ENCODE measurements around the gene SMAD2.
A peak's percentile ranks its signal among the peaks of the same experiment; 100 is the strongest.
"Not testable (repeated sequence)": the region's sequence is repeated elsewhere in the genome, so short reads cannot be mapped to it uniquely, and the experiment has no call there.

Gene SMAD2

GRCh38 chr18:47930199-47930930 lies at the start of gene SMAD2:
Gene SMAD2 (minus strand): TSS chr18:47930659. CDS start chr18:47896756, 33,903 bp downstream.
- H3K27ac Mint-ChIP-seq, result peak within 1 kb of the TSS; percentile 95
- H3K36me3 Mint-ChIP-seq, result peaks cover 3% of the 10 kb centered on the region
- H3K4me3 Mint-ChIP-seq, result peak within 1 kb of the TSS; percentile 96
- no peaks in the 10 kb centered on the region for H3K27me3 Mint-ChIP-seq
- no peaks in the 10 kb centered on the region for H3K9me3 Mint-ChIP-seq (ENCODE audit: low read depth)
- peaks cover 48% of the 10 kb centered on the region for H3K4me1 Mint-ChIP-seq (ENCODE audit: low read depth)

- Mint-ChIP-seq H3K4me3 (no peak overlapping the region), H3K27ac (no peak overlapping the region), H3K36me3 (no peaks in the 10 kb centered on the region), H3K4me1 (ENCODE audit: low read depth) (no peaks in the 10 kb centered on the region), H3K9me3 (ENCODE audit: low read depth) (no peaks in the 10 kb centered on the region), H3K27me3 (no peaks in the 10 kb centered on the region)
These were observed 49.2 kb upstream of the SMAD2 start for GRCh38 chr18:47979611-47980200.

GRCh38 chr18:47978603-47979002 lies 48.1 kb upstream of the SMAD2 start:
- no peak overlapping the region for H3K27ac Mint-ChIP-seq
- no peaks in the 10 kb centered on the region for H3K9me3 Mint-ChIP-seq (ENCODE audit: low read depth)
- H3K36me3 Mint-ChIP-seq, result no peaks in the 10 kb centered on the region
- H3K4me3 Mint-ChIP-seq, result no peak overlapping the region
- H3K4me1 Mint-ChIP-seq (ENCODE audit: low read depth), result no peaks in the 10 kb centered on the region
- no peaks in the 10 kb centered on the region for H3K27me3 Mint-ChIP-seq

- Mint-ChIP-seq H3K36me3 (no peaks in the 10 kb centered on the region), H3K9me3 (ENCODE audit: low read depth) (no peaks in the 10 kb centered on the region), H3K27me3 (peaks cover under 1% of the 10 kb centered on the region), H3K4me1 (ENCODE audit: low read depth) (no peaks in the 10 kb centered on the region), H3K27ac (no peak overlapping the region), H3K4me3 (no peak overlapping the region)
These were observed 47.7 kb upstream of the SMAD2 start for GRCh38 chr18:47978141-47978540.

GRCh38 chr18:47975701-47976100 lies 45.2 kb upstream of the SMAD2 start:
- Mint-ChIP-seq H3K4me1 (ENCODE audit: low read depth) (no peaks in the 10 kb centered on the region), H3K4me3 (no peak overlapping the region), H3K36me3 (peaks cover 2% of the 10 kb centered on the region), H3K27me3 (peaks cover 3% of the 10 kb centered on the region), H3K27ac (no peak overlapping the region), H3K9me3 (ENCODE audit: low read depth) (no peaks in the 10 kb centered on the region)

GRCh38 chr18:47975105-47975504 lies 44.6 kb upstream of the SMAD2 start:
- Mint-ChIP-seq H3K4me3 (no peak overlapping the region), H3K36me3 (peaks cover 2% of the 10 kb centered on the region), H3K9me3 (ENCODE audit: low read depth) (no peaks in the 10 kb centered on the region), H3K27me3 (peaks cover 3% of the 10 kb centered on the region), H3K4me1 (ENCODE audit: low read depth) (no peaks in the 10 kb centered on the region), H3K27ac (no peak overlapping the region)

GRCh38 chr18:47970664-47971531 lies 40.4 kb upstream of the SMAD2 start:
- peaks cover 5% of the 10 kb centered on the region for H3K36me3 Mint-ChIP-seq
- H3K27me3 Mint-ChIP-seq, result peaks cover 3% of the 10 kb centered on the region
- no peaks in the 10 kb centered on the region for H3K9me3 Mint-ChIP-seq (ENCODE audit: low read depth)
- no peak overlapping the region for H3K27ac Mint-ChIP-seq
- no peaks in the 10 kb centered on the region for H3K4me1 Mint-ChIP-seq (ENCODE audit: low read depth)
- H3K4me3 Mint-ChIP-seq, result no peak overlapping the region

- Mint-ChIP-seq H3K4me1 (ENCODE audit: low read depth) (no peaks in the 10 kb centered on the region), H3K27ac (no peak overlapping the region), H3K36me3 (peaks cover 5% of the 10 kb centered on the region), H3K27me3 (peaks cover 3% of the 10 kb centered on the region), H3K4me3 (no peak overlapping the region), H3K9me3 (ENCODE audit: low read depth) (no peaks in the 10 kb centered on the region)
These were observed 39.4 kb upstream of the SMAD2 start for GRCh38 chr18:47969816-47970215.

- Mint-ChIP-seq H3K9me3 (ENCODE audit: low read depth) (no peaks in the 10 kb centered on the region), H3K4me1 (ENCODE audit: low read depth) (no peaks in the 10 kb centered on the region), H3K36me3 (peaks cover 5% of the 10 kb centered on the region), H3K27ac (no peak overlapping the region), H3K4me3 (no peak overlapping the region), H3K27me3 (peaks cover 3% of the 10 kb centered on the region)
These were observed 38.3 kb upstream of the SMAD2 start for GRCh38 chr18:47968721-47969120.

- H3K4me1 Mint-ChIP-seq (ENCODE audit: low read depth), result no peaks in the 10 kb centered on the region
- H3K27ac Mint-ChIP-seq, result no peak overlapping the region
- peaks cover 3% of the 10 kb centered on the region for H3K27me3 Mint-ChIP-seq
- no peak overlapping the region for H3K4me3 Mint-ChIP-seq
- peaks cover 2% of the 10 kb centered on the region for H3K9me3 Mint-ChIP-seq (ENCODE audit: low read depth)
- H3K36me3 Mint-ChIP-seq, result peaks cover 7% of the 10 kb centered on the region
These were observed 37.7 kb upstream of the SMAD2 start for GRCh38 chr18:47968006-47968676.

- Mint-ChIP-seq H3K27me3 (peaks cover 4% of the 10 kb centered on the region), H3K4me3 (no peak overlapping the region), H3K36me3 (peaks cover 15% of the 10 kb centered on the region)
These were observed 33.6 kb upstream of the SMAD2 start for GRCh38 chr18:47964053-47964452.

GRCh38 chr18:47961003-47961402 lies 30.5 kb upstream of the SMAD2 start:
- H3K9me3 Mint-ChIP-seq (ENCODE audit: low read depth), result peaks cover 20% of the 10 kb centered on the region
- H3K36me3 Mint-ChIP-seq, result peaks cover 12% of the 10 kb centered on the region
- H3K4me1 Mint-ChIP-seq (ENCODE audit: low read depth); H3K27ac Mint-ChIP-seq; H3K27me3 Mint-ChIP-seq; H3K4me3 Mint-ChIP-seq: not testable (repeated sequence)

More at GRCh38 chr18:47964053-47964452, 33.6 kb upstream of the SMAD2 start:
- no peaks in the 10 kb centered on the region for H3K4me1 Mint-ChIP-seq (ENCODE audit: low read depth)
- H3K9me3 Mint-ChIP-seq (ENCODE audit: low read depth), result peaks cover 20% of the 10 kb centered on the region
- no peak overlapping the region for H3K27ac Mint-ChIP-seq

- Mint-ChIP-seq H3K36me3 (no peaks in the 10 kb centered on the region), H3K4me1 (ENCODE audit: low read depth) (peaks cover 15% of the 10 kb centered on the region), H3K27me3 (no peaks in the 10 kb centered on the region), H3K9me3 (ENCODE audit: low read depth) (no peaks in the 10 kb centered on the region), H3K4me3 (peak overlapping the region; percentile 35), H3K27ac (peak overlapping the region; percentile 30)
These were observed 23.0 kb upstream of the SMAD2 start for GRCh38 chr18:47953471-47953931.

- H3K4me3 Mint-ChIP-seq, result no peak overlapping the region
- H3K27me3 Mint-ChIP-seq, result no peaks in the 10 kb centered on the region
- H3K27ac Mint-ChIP-seq, result no peak overlapping the region
- no peaks in the 10 kb centered on the region for H3K36me3 Mint-ChIP-seq
- H3K4me1 Mint-ChIP-seq (ENCODE audit: low read depth), result peaks cover 18% of the 10 kb centered on the region
- H3K9me3 Mint-ChIP-seq (ENCODE audit: low read depth), result peaks cover 5% of the 10 kb centered on the region
These were observed 20.1 kb upstream of the SMAD2 start for GRCh38 chr18:47950511-47950910.

All from activated naive CD8-positive, alpha-beta T cell (primary cell).